AG04450 (cell line): Measurements from ENCODE around the gene ITSN1. TPM values are rescaled to one million over a fixed set of nuclear protein-coding genes. Genes with fewer than 3 reads are reported as not detected.

Experiments
- CTCF ChIA-PET: fragments of 300-600, 350-600 bp; formaldehyde crosslinking; extraction: SDS; loops from one replicate; lab custom pipeline; 2022; ENCODE audit warnings: antibody characterized with exemption, inconsistent platforms; lab: Charles Lee
- POLR2A ChIA-PET: fragments of 350-600 bp; formaldehyde crosslinking; extraction: SDS; loops from one replicate; lab custom pipeline; 2021; ENCODE audit warnings: antibody characterized with exemption, inconsistent platforms; lab: Yijun Ruan, JAX
- DNase-seq: peaks from one replicate; pipeline ENCODE4 v3.0.0-alpha.2; 2011; ENCODE audit warnings: low read depth, low spot score
- H3K27ac ChIP-seq: one replicate; pipeline ENCODE4 v1.5.1; 2012; ENCODE audit warnings: low read depth, low read length, control low read depth
- H3K27me3 ChIP-seq: one replicate; pipeline ENCODE4 v1.6.0; 2012; ENCODE audit warnings: low read length; ENCODE audit not compliant: control insufficient read depth, insufficient read depth
- H3K4me3 ChIP-seq: 2 replicates; pipeline ENCODE4 v1.5.1; 2011; ENCODE audit warnings: mild to moderate bottlenecking, low read depth, low read length, control low read depth
- H3K9me3 ChIP-seq: 2 replicates; pipeline ENCODE4 v1.5.1; 2012; ENCODE audit warnings: low read length; ENCODE audit not compliant: control insufficient read depth, insufficient read depth
- CTCF ChIP-seq: IDR thresholded peaks from 2 replicates; pipeline ENCODE4 v1.5.1; 2011; ENCODE audit warnings: low read depth, low read length, control low read depth, inconsistent platforms
- polyA plus RNA-seq: library from polyadenylated mRNA; depleted of rRNA; stranded (reverse); fragments of >200 nt; gene quantifications from 2 replicates; pipeline ENCODE4 v1.2.3, GENCODE V29; 2011

Gene ITSN1
- polyA plus RNA-seq, 1 experiment = 51.5 TPM

GRCh38 chr21:33700491-33700890, 58.2 kb downstream of the ITSN1 start:
- no peak overlapping the region for H3K27ac ChIP-seq
- H3K9me3 ChIP-seq = no peaks in the 10 kb centered on the region
- ChIA-PET CTCF (no interaction called here), POLR2A (no interaction called here)
- no peaks in the 10 kb centered on the region for H3K27me3 ChIP-seq
- DNase-seq = no peak
- no peak for TF ChIP-seq CTCF
- no peak overlapping the region for H3K4me3 ChIP-seq

- POLR2A ChIA-PET = no interaction called here
These were observed 61.7 kb downstream of the ITSN1 start for GRCh38 chr21:33703750-33704606.

GRCh38 chr21:33707846-33708245, 65.5 kb downstream of the ITSN1 start:
- no peak for DNase-seq
- Histone ChIP-seq H3K27me3 (no peaks in the 10 kb centered on the region), H3K27ac (no peak overlapping the region), H3K9me3 (peaks cover 8% of the 10 kb centered on the region), H3K4me3 (no peak overlapping the region)
- no peak for TF ChIP-seq CTCF
- ChIA-PET POLR2A (no interaction called here), CTCF (interaction anchor here (0.6 kb wide), 3 partner anchors 9 to 41 kb away, joined by 3 to 10 read pairs (median 3); no protein-coding TSS in a partner anchor)

More at GRCh38 chr21:33703750-33704606, 61.7 kb downstream of the ITSN1 start:
- no peak for DNase-seq
- Histone ChIP-seq H3K27ac (no peak overlapping the region), H3K9me3 (no peaks in the 10 kb centered on the region; the same call in 1 of the 2 replicates), H3K27me3 (no peaks in the 10 kb centered on the region), H3K4me3 (no peak overlapping the region)
- no peak for TF ChIP-seq CTCF
- CTCF ChIA-PET = no interaction called here

- H3K9me3 ChIP-seq = peaks cover 8% of the 10 kb centered on the region
- ChIA-PET POLR2A (no interaction called here), CTCF (no interaction called here)
- TF ChIP-seq CTCF = no peak
- no peak overlapping the region for H3K4me3 ChIP-seq
- H3K27me3 ChIP-seq = no peaks in the 10 kb centered on the region
- DNase-seq = no peak
- no peak overlapping the region for H3K27ac ChIP-seq
These were observed 66.6 kb downstream of the ITSN1 start for GRCh38 chr21:33708874-33709273.
